GM21619 (cell line): ENCODE data around the gene SPARCL1.
A peak's percentile ranks its signal among the peaks of the same experiment; 100 is the strongest.
"Not testable (repeated sequence)": the region's sequence is repeated elsewhere in the genome, so short reads cannot be mapped to it uniquely, and the experiment has no call there.

Experiments
- ATAC-seq: cut with Tn5 transposase; IDR thresholded peaks from one replicate; pipeline ENCODE4 v1.9.1; 2021; ENCODE audit not compliant: unreplicated experiment

SPARCL1 gene

GRCh38 chr4:87502580-87503238, 26.5 kb downstream of the SPARCL1 start:
- no peak for ATAC-seq

GRCh38 chr4:87500092-87500462, 29.1 kb downstream of the SPARCL1 start:
- ATAC-seq: peak; percentile 33

- peak; percentile 79 for ATAC-seq
These were observed 29.6 kb downstream of the SPARCL1 start for GRCh38 chr4:87499403-87500091.

GRCh38 chr4:87498446-87498900, 30.7 kb downstream of the SPARCL1 start:
- ATAC-seq: peak; percentile 73

GRCh38 chr4:87497578-87497977, 31.6 kb downstream of the SPARCL1 start:
- ATAC-seq: no peak

- ATAC-seq: no peak
These were observed 32.0 kb downstream of the SPARCL1 start for GRCh38 chr4:87497159-87497558.

GRCh38 chr4:87493115-87493514, 36.1 kb downstream of the SPARCL1 start:
- no peak for ATAC-seq

- ATAC-seq: not testable (repeated sequence)
These were observed 37.3 kb downstream of the SPARCL1 start for GRCh38 chr4:87491851-87492250.

GRCh38 chr4:87491436-87491835, 37.7 kb downstream of the SPARCL1 start:
- ATAC-seq: no peak

GRCh38 chr4:87490664-87491369, 38.4 kb downstream of the SPARCL1 start:
- ATAC-seq: no peak

GRCh38 chr4:87489678-87490077, 39.5 kb downstream of the SPARCL1 start:
- ATAC-seq: no peak

- ATAC-seq: not testable (repeated sequence)
These were observed 40.5 kb downstream of the SPARCL1 start for GRCh38 chr4:87488666-87489065.

GRCh38 chr4:87483247-87483646, 45.9 kb downstream of the SPARCL1 start:
- ATAC-seq: not testable (repeated sequence)

- ATAC-seq: no peak
These were observed 47.8 kb downstream of the SPARCL1 start for GRCh38 chr4:87481377-87481776.

GRCh38 chr4:87478732-87479250, 50.4 kb downstream of the SPARCL1 start:
- ATAC-seq: no peak

- ATAC-seq: no peak
These were observed 52.2 kb downstream of the SPARCL1 start for GRCh38 chr4:87476934-87477333.

GRCh38 chr4:87469390-87469789, 59.8 kb downstream of the SPARCL1 start:
- no peak for ATAC-seq

GRCh38 chr4:87465739-87466366, 63.3 kb downstream of the SPARCL1 start:
- no peak for ATAC-seq

GRCh38 chr4:87462102-87462501, 67.1 kb downstream of the SPARCL1 start:
- ATAC-seq: no peak

- ATAC-seq: no peak
These were observed 67.9 kb downstream of the SPARCL1 start for GRCh38 chr4:87461281-87461700.

- no peak for ATAC-seq
These were observed 70.3 kb downstream of the SPARCL1 start for GRCh38 chr4:87458913-87459312.
